Fibroblast of mammary gland (primary cell): ENCODE results near the gene TCF7L2.

Source experiments
- DNase-seq: peaks from one replicate; pipeline ENCODE4 v3.0.0-alpha.2; 2010; ENCODE audit warnings: low read depth
- H3K4me3 ChIP-seq: 2 replicates; pipeline ENCODE4 v1.5.1; 2011; ENCODE audit warnings: low read depth, mild to moderate bottlenecking, low read length, moderate library complexity; ENCODE audit not compliant: control insufficient read depth
- TF ChIP-seq, protein P1 (sequence below): conservative IDR thresholded peaks from 2 replicates; pipeline ENCODE4 v1.5.1; 2011; ENCODE audit warnings: low read depth, low read length, inconsistent platforms; ENCODE audit not compliant: control insufficient read depth, insufficient read depth

TCF7L2 gene

DNA sequence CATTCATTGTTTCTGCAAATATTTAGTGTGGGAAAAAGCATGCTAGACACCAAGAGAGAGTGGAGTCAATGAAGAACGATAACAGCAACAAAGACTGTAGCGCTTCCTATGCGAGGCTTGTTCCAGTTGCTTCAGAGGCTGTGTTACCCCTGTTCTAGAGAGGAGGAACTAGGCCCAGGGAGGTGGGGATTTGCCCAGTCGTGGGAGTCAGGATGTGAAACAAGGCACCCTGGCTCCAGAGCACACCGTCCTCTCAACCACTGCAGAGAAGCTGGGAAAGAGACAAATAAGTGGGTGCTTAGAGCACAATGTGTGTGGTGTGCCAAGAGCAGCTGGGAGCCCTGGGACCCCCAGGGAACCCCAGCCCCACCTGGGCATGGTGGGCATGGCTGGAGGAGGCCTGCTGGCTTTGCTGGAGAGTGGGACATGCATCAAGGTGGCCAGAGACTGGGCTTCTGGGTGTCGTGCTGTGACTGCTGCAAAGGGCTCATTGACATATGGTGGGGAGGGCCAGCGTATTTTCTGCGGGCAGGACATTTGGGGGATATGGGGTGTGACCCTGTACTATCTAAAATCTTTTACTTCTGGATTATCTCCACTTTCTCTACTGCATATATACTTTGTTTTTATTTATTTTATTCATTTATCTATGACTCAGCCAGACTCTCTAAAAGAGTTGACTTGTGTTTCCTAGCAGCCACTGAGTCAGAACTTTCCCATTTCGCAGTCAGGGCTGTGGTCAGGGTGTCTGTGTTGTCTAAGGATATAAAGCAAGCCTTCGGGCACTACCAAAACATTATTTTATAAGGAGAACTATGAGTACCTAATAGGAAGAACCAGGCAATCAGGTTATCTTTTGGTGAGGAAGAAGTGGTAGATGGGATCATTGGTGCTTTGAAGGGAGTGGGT lies 95.4 kb downstream of the TCF7L2 start:
- TF ChIP-seq, protein P1, sequence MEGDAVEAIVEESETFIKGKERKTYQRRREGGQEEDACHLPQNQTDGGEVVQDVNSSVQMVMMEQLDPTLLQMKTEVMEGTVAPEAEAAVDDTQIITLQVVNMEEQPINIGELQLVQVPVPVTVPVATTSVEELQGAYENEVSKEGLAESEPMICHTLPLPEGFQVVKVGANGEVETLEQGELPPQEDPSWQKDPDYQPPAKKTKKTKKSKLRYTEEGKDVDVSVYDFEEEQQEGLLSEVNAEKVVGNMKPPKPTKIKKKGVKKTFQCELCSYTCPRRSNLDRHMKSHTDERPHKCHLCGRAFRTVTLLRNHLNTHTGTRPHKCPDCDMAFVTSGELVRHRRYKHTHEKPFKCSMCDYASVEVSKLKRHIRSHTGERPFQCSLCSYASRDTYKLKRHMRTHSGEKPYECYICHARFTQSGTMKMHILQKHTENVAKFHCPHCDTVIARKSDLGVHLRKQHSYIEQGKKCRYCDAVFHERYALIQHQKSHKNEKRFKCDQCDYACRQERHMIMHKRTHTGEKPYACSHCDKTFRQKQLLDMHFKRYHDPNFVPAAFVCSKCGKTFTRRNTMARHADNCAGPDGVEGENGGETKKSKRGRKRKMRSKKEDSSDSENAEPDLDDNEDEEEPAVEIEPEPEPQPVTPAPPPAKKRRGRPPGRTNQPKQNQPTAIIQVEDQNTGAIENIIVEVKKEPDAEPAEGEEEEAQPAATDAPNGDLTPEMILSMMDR = no peak
- no peak overlapping the region for H3K4me3 ChIP-seq
- DNase-seq = peak; percentile 92

GRCh38 chr10:113047151-113047550 lies 97.1 kb downstream of the TCF7L2 start:
- DNase-seq = no peak
- TF ChIP-seq, protein P1 = no peak
- no peak overlapping the region for H3K4me3 ChIP-seq

DNA sequence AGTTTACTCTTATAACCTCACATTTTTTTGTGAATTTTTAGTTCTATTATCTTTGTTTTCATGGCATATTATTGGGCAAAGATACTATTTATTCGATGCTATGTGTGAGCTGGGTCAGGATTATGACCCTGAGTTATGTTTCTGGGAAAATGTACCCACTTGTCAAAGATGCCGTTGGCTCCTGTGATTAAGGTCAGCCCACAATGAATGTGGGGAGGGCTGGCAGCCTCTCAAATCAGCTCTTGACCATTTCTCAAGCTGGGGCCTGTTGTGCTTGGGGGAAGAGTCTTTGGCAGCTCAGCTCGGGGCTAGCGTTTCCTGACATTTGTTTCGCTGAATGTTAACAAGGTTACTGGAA lies 97.5 kb downstream of the TCF7L2 start:
- TF ChIP-seq, protein P1 = no peak
- DNase-seq = peak; percentile 66
- H3K4me3 ChIP-seq = no peak overlapping the region

DNA sequence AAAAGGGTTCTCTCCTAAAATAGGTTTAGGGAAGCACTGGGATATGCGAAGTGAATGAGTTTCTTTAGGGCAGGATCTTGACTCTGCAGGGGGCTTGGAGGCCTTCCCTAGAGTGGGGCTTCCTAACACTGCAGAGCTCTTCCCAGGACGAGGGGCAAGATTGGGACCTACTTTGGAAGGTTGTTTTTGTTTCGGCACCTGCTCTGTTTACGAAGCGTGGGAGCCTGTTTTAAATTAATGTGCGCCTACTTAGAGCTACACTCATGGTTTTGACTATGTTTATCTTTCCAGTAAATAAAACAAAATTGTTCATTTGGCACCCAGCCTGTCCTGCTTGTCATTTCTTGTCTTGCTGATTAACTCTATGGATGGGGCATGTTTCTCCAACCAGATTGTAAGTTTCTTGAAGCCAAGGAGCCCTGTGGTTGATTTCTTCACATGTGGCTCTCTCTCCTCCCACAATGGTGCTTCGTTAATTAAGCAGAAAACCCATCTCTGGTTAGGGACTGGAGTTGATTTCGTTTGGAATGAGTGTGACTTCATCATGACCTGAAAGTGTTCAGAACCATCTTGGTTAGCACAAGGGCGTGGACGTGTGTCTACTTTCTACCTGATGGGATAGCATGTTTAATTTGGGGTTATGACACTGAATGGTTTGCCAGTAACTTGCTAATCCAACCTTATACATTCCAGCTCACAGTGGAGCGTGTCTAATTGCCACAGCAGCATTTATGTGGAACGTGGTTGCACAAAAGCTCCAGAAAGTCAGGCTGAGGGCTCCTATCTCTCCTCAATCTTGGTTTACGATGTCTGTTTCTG lies 98.1 kb downstream of the TCF7L2 start:
- no peak overlapping the region for H3K4me3 ChIP-seq
- TF ChIP-seq, protein P1 = no peak
- no peak for DNase-seq

DNA sequence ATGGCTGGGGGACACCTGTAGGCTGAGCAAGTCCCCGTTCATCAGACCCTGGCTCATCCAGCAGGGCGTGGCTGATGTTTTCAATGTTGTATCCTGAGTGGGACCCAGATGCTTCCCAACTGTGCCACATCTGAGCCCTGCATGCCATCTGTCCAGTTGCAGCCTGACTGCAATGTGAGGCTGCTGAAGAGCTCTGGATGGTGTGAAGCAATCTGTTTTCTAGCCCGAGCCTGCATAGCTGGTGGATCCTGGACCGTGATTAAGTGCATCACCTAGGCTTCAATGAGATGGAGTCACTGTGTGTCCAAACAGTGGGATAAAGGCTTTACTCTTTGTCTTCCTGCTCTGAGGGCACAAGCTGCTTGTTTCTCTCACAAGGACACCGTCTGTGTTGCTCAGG lies 99.8 kb downstream of the TCF7L2 start:
- TF ChIP-seq, protein P1 = no peak

DNA sequence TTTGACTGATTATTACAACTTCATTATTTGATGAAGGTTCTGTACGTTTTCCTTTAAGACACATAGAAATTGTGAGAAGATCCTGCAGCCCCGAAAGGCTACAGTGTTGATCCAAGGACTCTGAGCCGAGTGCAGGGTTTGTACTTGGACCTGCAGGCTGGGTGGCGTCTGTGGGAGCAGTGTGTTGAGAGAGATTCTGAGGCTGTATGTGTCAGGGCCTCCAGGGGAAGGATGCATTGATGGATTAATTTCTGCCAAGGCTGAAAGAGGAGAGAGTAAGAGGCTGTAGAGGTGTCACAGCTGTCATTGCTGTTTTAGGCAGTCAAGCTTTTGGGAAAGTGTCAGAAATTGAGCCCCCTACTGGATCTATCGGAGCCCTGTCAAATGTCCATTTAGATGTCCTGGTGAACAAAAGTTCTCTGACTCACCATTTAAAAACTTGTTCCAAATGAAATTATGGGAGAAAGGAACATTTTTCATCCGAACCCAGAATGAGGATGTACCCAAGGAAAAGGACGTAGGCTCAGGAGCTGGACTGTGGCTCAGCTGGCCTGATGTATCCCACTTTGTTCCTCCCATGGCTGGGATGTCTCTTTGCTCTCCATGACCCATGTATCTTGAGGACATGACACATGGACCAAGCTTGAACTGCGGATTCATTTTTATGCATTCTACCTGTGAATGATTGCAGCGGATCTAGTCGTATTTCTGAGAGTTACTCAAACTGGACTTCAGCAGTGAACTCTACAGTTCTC lies 102.2 kb downstream of the TCF7L2 start:
- no peak overlapping the region for H3K4me3 ChIP-seq
- TF ChIP-seq, protein P1 = peak; percentile 53

More for the DNA sequence above, 99.8 kb downstream of the TCF7L2 start:
- no peak for DNase-seq
- H3K4me3 ChIP-seq = no peak overlapping the region

More for the DNA sequence above, 102.2 kb downstream of the TCF7L2 start:
- DNase-seq = peak; percentile 62
